BLaER1 treated with 17β-estradiol and CSF1 and Interleukin-3, amounts not matched to agents 10 nM and 100 nM (cell line): ENCODE measurements around the gene RAB10.

Experiments
- H3K27ac ChIP-seq, 11 experiments: shearing (Covaris generic); formaldehyde crosslinking; 2 replicates each; pipeline ENCODE4 v1.8.1; 2022
- H3K27me3 ChIP-seq, 11 experiments: shearing (Covaris generic); formaldehyde crosslinking; 2 replicates each; pipeline ENCODE4 v1.8.1; 2022
- H3K36me3 ChIP-seq, 11 experiments: shearing (Covaris generic); formaldehyde crosslinking; 2 replicates each; pipeline ENCODE4 v1.8.1; 2022
- H3K4me1 ChIP-seq, 10 experiments: shearing (Covaris generic); formaldehyde crosslinking; 2 replicates each; pipeline ENCODE4 v1.8.1; 2022
- H3K4me2 ChIP-seq, 11 experiments: shearing (Covaris generic); formaldehyde crosslinking; 2 replicates each; pipeline ENCODE4 v1.8.1; 2022
- H3K4me3 ChIP-seq, 10 experiments: shearing (Covaris generic); formaldehyde crosslinking; 2 replicates each; pipeline ENCODE4 v1.8.1; 2022
- H3K9ac ChIP-seq, 11 experiments: shearing (Covaris generic); formaldehyde crosslinking; 2 replicates each; pipeline ENCODE4 v1.8.1; 2022
- H3K9me3 ChIP-seq, 11 experiments: shearing (Covaris generic); formaldehyde crosslinking; replicated peaks in 1 of 11; 2 replicates each; pipeline ENCODE4 v1.8.1; 2022
- H4K20me1 ChIP-seq, 11 experiments: shearing (Covaris generic); formaldehyde crosslinking; 2 replicates each; pipeline ENCODE4 v1.8.1; 2022
- Cebpa-rat ChIP-seq, 11 experiments: shearing (Covaris generic); IDR thresholded peaks; 2 replicates each; pipeline ENCODE4 v1.8.1; 2022

RAB10 gene

GRCh38 chr2:26128176-26128575 is 94.3 kb downstream of the RAB10 start:
- no peak overlapping the region for H3K27ac ChIP-seq
- H4K20me1 ChIP-seq: peaks cover 27 to 100% (median 65%) of the 10 kb centered on the region in 11 experiments
- no peaks in the 10 kb centered on the region for H3K9me3 ChIP-seq
- TF ChIP-seq Cebpa-rat (IDR thresholded peaks at IDR 0.05): no peak
- H3K36me3 ChIP-seq: peaks cover 70 to 100% (median 90%) of the 10 kb centered on the region in 11 experiments
- no peak overlapping the region for H3K4me3 ChIP-seq
- peaks cover 0 to 4% (median 0%) of the 10 kb centered on the region in 10 experiments; a peak in 1 of 20 replicates for H3K4me1 ChIP-seq
- H3K27me3 ChIP-seq: no peaks in the 10 kb centered on the region
- H3K4me2 ChIP-seq: no peak overlapping the region
- H3K9ac ChIP-seq: no peak overlapping the region

GRCh38 chr2:26130763-26131162 is 96.9 kb downstream of the RAB10 start:
- H3K4me2 ChIP-seq: no peak overlapping the region
- TF ChIP-seq Cebpa-rat (IDR thresholded peaks at IDR 0.05): no peak
- peaks cover 18 to 100% (median 56%) of the 10 kb centered on the region in 11 experiments; a peak in 21 of 22 replicates for H4K20me1 ChIP-seq
- peaks cover 78 to 100% (median 96%) of the 10 kb centered on the region in 11 experiments for H3K36me3 ChIP-seq
- H3K4me3 ChIP-seq: no peak overlapping the region
- no peaks in the 10 kb centered on the region for H3K9me3 ChIP-seq
- peaks cover 0 to 12% (median 0%) of the 10 kb centered on the region in 10 experiments; a peak in 2 of 20 replicates for H3K4me1 ChIP-seq
- no peaks in the 10 kb centered on the region for H3K27me3 ChIP-seq
- no peak overlapping the region for H3K27ac ChIP-seq
- no peak overlapping the region for H3K9ac ChIP-seq

DNA sequence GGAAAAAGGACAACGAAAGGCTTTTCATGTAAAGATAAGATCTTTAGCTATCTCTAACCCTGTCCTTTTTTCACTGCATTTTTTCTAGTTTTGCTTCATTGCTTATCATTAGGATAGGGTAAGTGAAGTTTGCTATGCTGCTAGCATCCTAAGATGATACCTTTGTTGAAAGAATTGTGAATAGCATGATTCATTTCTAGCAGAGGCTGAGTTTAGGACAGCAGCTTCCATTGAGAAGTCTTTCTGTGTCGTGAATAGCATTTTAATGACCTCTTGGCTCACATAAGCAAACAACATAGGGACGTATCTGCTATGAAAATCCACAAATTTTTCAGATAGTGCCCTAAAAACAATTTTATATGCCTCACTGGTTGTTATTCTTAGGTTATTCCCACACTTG is 102.6 kb downstream of the RAB10 start:
- no peak for TF ChIP-seq Cebpa-rat (IDR thresholded peaks at IDR 0.05)
- Histone ChIP-seq H4K20me1 (peaks cover 0 to 78% (median 31%) of the 10 kb centered on the region in 11 experiments; a peak in 15 of 22 replicates), H3K4me2 (no peak overlapping the region), H3K4me3 (no peak overlapping the region), H3K27ac (no peak overlapping the region), H3K9ac (no peak overlapping the region), H3K4me1 (peaks cover 0 to 12% (median 0%) of the 10 kb centered on the region in 10 experiments; a peak in 1 of 20 replicates), H3K36me3 (peaks cover 58 to 66% (median 62%) of the 10 kb centered on the region in 11 experiments), H3K27me3 (no peaks in the 10 kb centered on the region), H3K9me3 (no peaks in the 10 kb centered on the region)

DNA sequence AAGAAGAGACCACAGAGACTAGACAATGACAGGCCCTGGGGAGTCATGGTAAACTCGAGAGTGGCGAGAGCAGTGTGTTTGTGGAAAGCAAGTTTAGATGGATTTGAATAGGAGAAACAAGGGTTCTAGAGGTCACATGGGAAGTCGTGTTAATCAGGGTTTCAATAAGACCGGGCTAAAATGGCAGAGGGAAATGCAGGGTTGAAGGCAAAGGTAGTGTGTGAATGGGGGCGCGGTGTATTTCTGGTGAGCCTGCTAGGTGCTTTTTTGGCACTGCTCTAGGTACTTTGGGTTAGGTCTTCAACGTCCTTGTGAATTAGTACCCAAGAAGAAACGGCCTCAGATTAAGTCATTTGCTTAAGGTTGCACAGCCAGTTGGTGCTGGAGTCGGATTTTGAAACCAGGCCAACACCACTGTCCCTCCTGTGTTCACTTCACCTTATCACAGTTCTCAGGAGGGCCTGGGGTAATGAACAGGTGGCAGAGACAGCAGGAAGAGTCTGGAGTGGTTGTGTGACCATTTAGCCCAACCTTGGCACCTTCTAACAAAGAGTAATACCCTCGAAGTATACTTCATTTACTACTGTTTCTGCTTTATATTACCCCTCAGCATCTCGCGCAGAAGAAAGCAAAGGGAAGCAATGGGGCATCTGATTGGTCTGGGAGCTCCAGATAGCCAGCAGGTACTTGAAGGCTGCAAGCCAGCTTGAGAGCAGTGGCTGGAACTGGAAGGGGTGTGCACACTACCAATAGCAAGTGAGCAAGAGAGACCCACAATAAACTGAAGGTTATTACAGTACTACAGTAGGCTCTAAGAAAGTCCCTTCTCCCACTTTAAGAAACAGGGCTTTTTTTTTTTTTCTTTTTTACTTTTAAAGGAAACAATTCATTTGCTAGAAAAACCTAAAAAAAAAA is 105.6 kb downstream of the RAB10 start:
- Histone ChIP-seq H3K4me1 (peaks cover 9 to 27% (median 11%) of the 10 kb centered on the region in 10 experiments; a peak in 18 of 20 replicates), H3K36me3 (peaks cover 29 to 36% (median 32%) of the 10 kb centered on the region in 11 experiments), H3K27ac (no peak overlapping the region), H3K9me3 (no peaks in the 10 kb centered on the region), H3K27me3 (no peaks in the 10 kb centered on the region), H4K20me1 (peaks cover 0 to 48% (median 6%) of the 10 kb centered on the region in 11 experiments; a peak in 11 of 22 replicates), H3K4me3 (no peak overlapping the region), H3K4me2 (no peak overlapping the region), H3K9ac (no peak overlapping the region)
- TF ChIP-seq Cebpa-rat (IDR thresholded peaks at IDR 0.05): no peak

GRCh38 chr2:26141145-26141769 is 107.4 kb downstream of the RAB10 start:
- Histone ChIP-seq H3K4me3 (no peak overlapping the region), H3K4me2 (no peak overlapping the region), H3K27ac (no peak overlapping the region), H3K27me3 (no peaks in the 10 kb centered on the region), H3K4me1 (peaks cover 9 to 21% (median 15%) of the 10 kb centered on the region in 10 experiments; a peak in 18 of 20 replicates), H3K36me3 (peaks cover 12 to 18% (median 15%) of the 10 kb centered on the region in 11 experiments; a peak in 21 of 22 replicates), H3K9ac (no peak overlapping the region), H3K9me3 (no peaks in the 10 kb centered on the region), H4K20me1 (peaks cover 0 to 32% (median 0%) of the 10 kb centered on the region in 11 experiments; a peak in 5 of 22 replicates)
- TF ChIP-seq Cebpa-rat (IDR thresholded peaks at IDR 0.05): no peak

GRCh38 chr2:26144031-26144430 is 110.1 kb downstream of the RAB10 start:
- peak overlapping the region in 1 of 11 experiments; percentile 11; a peak in 1 of 22 replicates for H3K27ac ChIP-seq
- H3K4me1 ChIP-seq: peaks cover 9 to 21% (median 15%) of the 10 kb centered on the region in 10 experiments; a peak in 18 of 20 replicates
- no peak overlapping the region for H3K4me3 ChIP-seq
- no peaks in the 10 kb centered on the region for H3K36me3 ChIP-seq
- no peak for TF ChIP-seq Cebpa-rat (IDR thresholded peaks at IDR 0.05)
- no peak overlapping the region for H3K9ac ChIP-seq
- H4K20me1 ChIP-seq: peaks cover 0 to 24% (median 0%) of the 10 kb centered on the region in 11 experiments; a peak in 4 of 22 replicates
- H3K9me3 ChIP-seq: no peaks in the 10 kb centered on the region
- peak overlapping the region in 9 of 11 experiments; percentile 0 to 73 (median 33); a peak in 14 of 22 replicates for H3K4me2 ChIP-seq
- no peaks in the 10 kb centered on the region for H3K27me3 ChIP-seq

DNA sequence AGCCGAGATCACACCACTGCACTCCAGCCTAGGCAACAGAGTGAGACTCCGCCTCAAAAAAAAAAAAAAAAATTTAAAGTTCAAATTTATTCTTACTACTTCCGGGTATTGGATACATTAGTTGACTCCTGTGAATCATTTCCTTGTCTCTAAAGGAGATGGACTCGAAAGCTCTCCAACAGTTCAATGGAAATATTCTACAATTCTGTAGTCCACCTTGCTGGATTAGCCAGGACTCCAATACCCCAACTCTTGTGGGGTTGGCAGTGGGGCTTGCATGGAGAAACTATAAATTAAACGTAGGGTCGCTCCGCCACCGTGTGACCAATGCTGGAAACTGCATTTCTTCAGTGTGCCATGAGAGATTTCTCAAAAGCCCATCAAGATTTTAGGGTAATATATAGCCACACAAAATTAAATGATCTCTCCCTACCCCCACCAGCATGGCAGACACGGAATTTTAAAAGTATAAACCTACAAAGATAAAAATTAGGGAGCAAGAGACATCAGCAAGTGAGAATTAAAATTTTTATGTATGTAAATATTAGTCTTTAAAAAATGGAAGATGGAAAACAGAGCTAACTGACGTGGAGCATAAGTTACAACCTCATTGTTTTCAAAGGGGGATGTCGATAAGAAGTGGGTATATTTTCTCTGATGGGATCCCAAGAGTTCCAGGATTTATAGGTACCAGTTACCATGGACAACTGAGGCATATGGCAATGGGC is 111.2 kb downstream of the RAB10 start:
- no peak overlapping the region for H3K9ac ChIP-seq
- TF ChIP-seq Cebpa-rat (IDR thresholded peaks at IDR 0.05): no peak
- H3K36me3 ChIP-seq: no peaks in the 10 kb centered on the region
- peak overlapping the region in 2 of 11 experiments; percentile 52 to 73; a peak in 1 of 22 replicates for H3K4me2 ChIP-seq
- peaks cover 9 to 21% (median 15%) of the 10 kb centered on the region in 10 experiments; a peak in 18 of 20 replicates for H3K4me1 ChIP-seq
- peaks cover 0 to 16% (median 0%) of the 10 kb centered on the region in 11 experiments; a peak in 1 of 22 replicates for H4K20me1 ChIP-seq
- H3K27me3 ChIP-seq: no peaks in the 10 kb centered on the region
- H3K9me3 ChIP-seq: no peaks in the 10 kb centered on the region
- H3K27ac ChIP-seq: no peak overlapping the region
- no peak overlapping the region for H3K4me3 ChIP-seq

- Histone ChIP-seq H3K36me3 (no peaks in the 10 kb centered on the region), H3K4me3 (no peak overlapping the region), H3K27ac (no peak overlapping the region), H3K9me3 (peaks cover 0 to 7% (median 3%) of the 10 kb centered on the region in 11 experiments; a peak in 12 of 22 replicates), H3K4me2 (no peak overlapping the region), H4K20me1 (peaks cover 0 to 4% (median 0%) of the 10 kb centered on the region in 11 experiments; a peak in 1 of 22 replicates), H3K4me1 (peaks cover 9 to 15% (median 14%) of the 10 kb centered on the region in 10 experiments; a peak in 18 of 20 replicates), H3K27me3 (no peaks in the 10 kb centered on the region), H3K9ac (no peak overlapping the region)
- no peak for TF ChIP-seq Cebpa-rat (IDR thresholded peaks at IDR 0.05)
Measured at GRCh38 chr2:26148501-26148900, 114.6 kb downstream of the RAB10 start.
